ENCODE data around the gene ZNF184.

ZNF184 gene

DNA sequence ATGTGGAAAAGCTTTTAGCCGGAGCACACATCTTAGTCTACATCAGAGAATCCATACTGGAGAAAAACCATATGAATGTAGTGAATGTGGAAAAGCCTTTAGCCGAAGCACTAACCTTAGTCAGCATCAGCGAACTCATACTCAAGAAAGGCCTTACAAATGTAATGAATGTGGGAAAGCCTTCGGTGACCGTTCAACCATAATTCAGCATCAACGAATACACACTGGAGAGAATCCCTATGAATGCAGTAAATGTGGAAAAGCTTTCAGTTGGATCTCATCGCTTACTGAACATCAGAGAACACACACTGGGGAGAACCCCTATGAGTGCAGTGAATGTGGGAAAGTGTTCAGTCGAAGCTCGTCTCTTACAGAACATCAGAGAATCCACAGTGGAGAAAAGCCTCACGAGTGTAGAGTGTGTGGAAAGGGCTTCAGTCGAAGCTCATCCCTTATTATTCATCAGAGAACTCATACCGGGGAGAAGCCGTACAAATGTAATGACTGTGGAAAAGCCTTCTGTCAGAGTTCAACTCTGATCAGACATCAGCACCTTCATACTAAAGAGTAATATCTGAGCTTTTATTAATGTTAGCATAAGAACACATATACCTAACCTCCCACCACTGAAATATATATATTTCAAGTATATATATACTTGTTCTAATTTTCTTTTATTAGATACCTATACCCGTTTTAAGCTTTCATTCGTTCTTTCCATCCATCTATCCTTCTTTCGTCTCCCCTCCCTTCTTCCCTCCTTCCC is 71.8 kb downstream of the ZNF184 start:
- H3K4me3 ChIP-seq (ENCODE audit: low read depth, low read length) = no peak overlapping the region
- DNase-seq (ENCODE audit: low read depth) = no peak
- TF ChIP-seq, protein P1, sequence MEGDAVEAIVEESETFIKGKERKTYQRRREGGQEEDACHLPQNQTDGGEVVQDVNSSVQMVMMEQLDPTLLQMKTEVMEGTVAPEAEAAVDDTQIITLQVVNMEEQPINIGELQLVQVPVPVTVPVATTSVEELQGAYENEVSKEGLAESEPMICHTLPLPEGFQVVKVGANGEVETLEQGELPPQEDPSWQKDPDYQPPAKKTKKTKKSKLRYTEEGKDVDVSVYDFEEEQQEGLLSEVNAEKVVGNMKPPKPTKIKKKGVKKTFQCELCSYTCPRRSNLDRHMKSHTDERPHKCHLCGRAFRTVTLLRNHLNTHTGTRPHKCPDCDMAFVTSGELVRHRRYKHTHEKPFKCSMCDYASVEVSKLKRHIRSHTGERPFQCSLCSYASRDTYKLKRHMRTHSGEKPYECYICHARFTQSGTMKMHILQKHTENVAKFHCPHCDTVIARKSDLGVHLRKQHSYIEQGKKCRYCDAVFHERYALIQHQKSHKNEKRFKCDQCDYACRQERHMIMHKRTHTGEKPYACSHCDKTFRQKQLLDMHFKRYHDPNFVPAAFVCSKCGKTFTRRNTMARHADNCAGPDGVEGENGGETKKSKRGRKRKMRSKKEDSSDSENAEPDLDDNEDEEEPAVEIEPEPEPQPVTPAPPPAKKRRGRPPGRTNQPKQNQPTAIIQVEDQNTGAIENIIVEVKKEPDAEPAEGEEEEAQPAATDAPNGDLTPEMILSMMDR (conservative IDR thresholded peaks at IDR 0.05; ENCODE audit: low read depth, low read length) = no peak

Measured in choroid plexus epithelial cell (primary cell).